ENCODE results near the gene KRT8. TPM values are rescaled to one million over a fixed set of nuclear protein-coding genes. Genes with fewer than 3 reads are reported as not detected.
"Not testable (repeated sequence)": the region's sequence is repeated elsewhere in the genome, so short reads cannot be mapped to it uniquely, and the experiment has no call there.

KRT8 gene
- total and polyA plus RNA-seq, 8 donors, result 317 to 789 (median 586) TPM

GRCh38 chr12:52861511-52861910 lies 43.4 kb downstream of the KRT8 start:
- ATAC-seq (no peak), FAIRE-seq (no peak), DNase-seq (no peak)
- H3K27me3 ChIP-seq, result no peaks in the 10 kb centered on the region
- WGBS, 2 donors, result 93 to 94% methylated on average over 7 of the region's 7 CpGs
- no peaks in the 10 kb centered on the region for H3K9me3 ChIP-seq
- H3K4me3 ChIP-seq, result no peak overlapping the region
- H3K27ac ChIP-seq, result no peak overlapping the region
- intact Hi-C loops (cut with DNase I), result loop anchor here in 1 of 3 donors (10.0 kb wide), 1 partner anchor 487 kb away; no protein-coding TSS in a partner anchor
- no peaks in the 10 kb centered on the region for H3K36me3 ChIP-seq
- TF ChIP-seq CTCF (IDR thresholded peaks at IDR 0.05), result no peak
- H3K4me1 ChIP-seq, result no peaks in the 10 kb centered on the region

- H3K36me3 ChIP-seq, result no peaks in the 10 kb centered on the region
- H3K27ac ChIP-seq, result no peak overlapping the region
- 76 to 83% methylated on average over 6 of the region's 6 CpGs for whole genome bisulfite sequencing, 2 donors
- no peaks in the 10 kb centered on the region for H3K27me3 ChIP-seq
- H3K4me3 ChIP-seq, result no peak overlapping the region
- TF ChIP-seq CTCF (IDR thresholded peaks at IDR 0.05), result no peak
- intact Hi-C loops (cut with DNase I), result loop anchor here in 1 of 3 donors (10.0 kb wide), 1 partner anchor 485 kb away; no protein-coding TSS in a partner anchor
- H3K9me3 ChIP-seq, result no peaks in the 10 kb centered on the region
- no peak for FAIRE-seq
- H3K4me1 ChIP-seq, result no peaks in the 10 kb centered on the region
- ATAC-seq, result peak in 3 of 4 donors; percentile 38 to 67 (median 66)
- no peak for DNase-seq
Observed at GRCh38 chr12:52860102-52860823, 44.6 kb downstream of the KRT8 start.

GRCh38 chr12:52857500-52857899 lies 47.4 kb downstream of the KRT8 start:
- ATAC-seq, result no peak
- FAIRE-seq, result no peak
- WGBS, 2 donors, result 80 to 93% methylated on average over 3 of the region's 3 CpGs
- no peaks in the 10 kb centered on the region for H3K4me1 ChIP-seq
- H3K36me3 ChIP-seq, result no peaks in the 10 kb centered on the region
- TF ChIP-seq CTCF (IDR thresholded peaks at IDR 0.05), result no peak
- no peaks in the 10 kb centered on the region for H3K27me3 ChIP-seq
- intact Hi-C loops (cut with DNase I), result no loop called here
- DNase-seq, result no peak
- H3K4me3 ChIP-seq, result no peak overlapping the region
- no peaks in the 10 kb centered on the region for H3K9me3 ChIP-seq
- no peak overlapping the region for H3K27ac ChIP-seq

- Histone ChIP-seq H3K27me3 (no peaks in the 10 kb centered on the region), H3K4me1 (no peaks in the 10 kb centered on the region), H3K9me3 (no peaks in the 10 kb centered on the region), H3K36me3 (no peaks in the 10 kb centered on the region), H3K27ac (no peak overlapping the region), H3K4me3 (no peak overlapping the region)
- intact Hi-C loops (cut with DNase I), result no loop called here
- no peak for TF ChIP-seq CTCF (IDR thresholded peaks at IDR 0.05)
- DNase-seq, result no peak
- ATAC-seq, result no peak
- 86 to 87% methylated on average over 3 of the region's 3 CpGs for WGBS, 2 donors
- FAIRE-seq, result no peak
Observed at GRCh38 chr12:52856787-52857186, 48.1 kb downstream of the KRT8 start.

GRCh38 chr12:52856077-52856476 lies 48.8 kb downstream of the KRT8 start:
- DNase-seq; H3K36me3 ChIP-seq; H3K4me3 ChIP-seq; ATAC-seq; H3K27me3 ChIP-seq; H3K27ac ChIP-seq; FAIRE-seq; intact Hi-C loops (cut with DNase I); H3K4me1 ChIP-seq; H3K9me3 ChIP-seq: not testable (repeated sequence)
- 89 to 92% methylated on average over 2 of the region's 2 CpGs for WGBS, 2 donors

Measured in pancreas (tissue), 10 donors.